Panc1 (cell line): ENCODE data around the gene PRCD. TPM values are rescaled to one million over a fixed set of nuclear protein-coding genes. Genes with fewer than 3 reads are reported as not detected.
A peak's percentile ranks its signal among the peaks of the same experiment; 100 is the strongest.

Experiments used
- ATAC-seq: fragments of 200-7000 bp; cut with Tn5 transposase; 2 replicates; pipeline ENCODE4 v1.9.1; 2020; ENCODE audit warnings: mild to moderate bottlenecking, moderate library complexity
- BruUV-seq: library from RNA; stranded (reverse); fragments of 400-500 nt; replicated peaks from 2 replicates; lab custom pipeline; 2021; lab: Mats Ljungman, UMichigan
- CTCF ChIA-PET: fragments of 300-600 bp; sonication (Branson Sonifier 250); formaldehyde crosslinking; loops from one replicate; lab custom pipeline; 2022; ENCODE audit warnings: antibody characterized with exemption; lab: Charles Lee
- POLR2A ChIA-PET: fragments of 300-600 bp; sonication (Branson Sonifier 250); formaldehyde crosslinking; loops from one replicate; lab custom pipeline; 2022; ENCODE audit warnings: antibody characterized with exemption; lab: Charles Lee
- DNase-seq: peaks from one replicate; pipeline ENCODE4 v3.0.0-alpha.2; 2010; ENCODE audit warnings: low read depth, low spot score
- H3K27ac ChIP-seq: 2 replicates; pipeline ENCODE4 v1.5.1; 2011; ENCODE audit warnings: mild to moderate bottlenecking, low read length, inconsistent platforms
- H3K27me3 ChIP-seq: fragments of 200-500 bp; sonication (Bioruptor generic); 2 replicates; pipeline ENCODE4 v1.6.0; 2014; ENCODE audit warnings: low read length, inconsistent platforms; ENCODE audit not compliant: control insufficient read depth, insufficient read depth
- H3K36me3 ChIP-seq: fragments of 200-500 bp; sonication (Bioruptor generic); 2 replicates; pipeline ENCODE4 v1.5.1; 2014; ENCODE audit warnings: inconsistent platforms, mild to moderate bottlenecking, low read length, moderate library complexity; ENCODE audit not compliant: control insufficient read depth, insufficient read depth
- H3K4me1 ChIP-seq: 2 replicates; pipeline ENCODE4 v1.5.1; 2011; ENCODE audit warnings: inconsistent platforms, mild to moderate bottlenecking, low read length, moderate library complexity; ENCODE audit not compliant: control insufficient read depth, insufficient read depth
- H3K4me3 ChIP-seq, 2 experiments: 2 replicates each; pipeline ENCODE4 v1.5.1; 2011 to 2012; ENCODE audit warnings: low read depth in 2 of 2, low read length in 2 of 2, mild to moderate bottlenecking in 2 of 2, inconsistent platforms in 1 of 2, moderate library complexity in 1 of 2
- H3K9me3 ChIP-seq: fragments of 200-500 bp; sonication (Bioruptor generic); 2 replicates; pipeline ENCODE4 v1.5.1; 2014; ENCODE audit warnings: low read depth, mild to moderate bottlenecking, inconsistent platforms, low read length, moderate library complexity; ENCODE audit not compliant: control insufficient read depth, insufficient read depth
- POLR2AphosphoS5 ChIP-seq: IDR thresholded peaks from 2 replicates; pipeline ENCODE4 v1.6.1; 2012; ENCODE audit warnings: mild to moderate bottlenecking, low read depth, low read length, moderate library complexity
- SIN3A ChIP-seq: IDR thresholded peaks from 2 replicates; pipeline ENCODE4 v1.6.1; 2012; ENCODE audit warnings: low read depth, mild to moderate bottlenecking, low read length, moderate library complexity, borderline replicate concordance; ENCODE audit not compliant: insufficient read depth
- TCF7L2 ChIP-seq: IDR thresholded peaks from 2 replicates; pipeline ENCODE4 v1.6.1; 2011; ENCODE audit warnings: mild to moderate bottlenecking, low read depth, low read length, inconsistent platforms
- in situ Hi-C: cut with HindIII; loops from 2 replicates; pipeline ENCODE4 v1.10.0; 2016; ENCODE audit warnings: low sequenced_read_pairs, low pct_unique_long_range_greater_than_20kb
- intact Hi-C: fragments of 100-400 bp; cut with micrococcal nuclease; formaldehyde crosslinking; loops from one replicate; pipeline ENCODE4 v1.10.0; 2022; ENCODE audit not compliant: unreplicated experiment
- total RNA-seq: library from RNA; stranded (reverse); gene quantifications from one replicate; pipeline ENCODE4 v1.2.1, GENCODE V29; 2021; ENCODE audit not compliant: unreplicated experiment
- TF ChIP-seq, protein P1 (sequence below), 2 experiments: IDR thresholded peaks; 2 replicates each; pipeline ENCODE4 v1.6.1; 2011 to 2012; ENCODE audit warnings: low read depth in 2 of 2, control low read depth in 1 of 2, low read length in 1 of 2, mild to moderate bottlenecking in 1 of 2, moderate library complexity in 1 of 2; ENCODE audit not compliant: insufficient read depth in 1 of 2
- TF ChIP-seq, protein P2 (sequence below): fragments of 450-650 bp; IDR thresholded peaks from 2 replicates; pipeline ENCODE4 v1.5.1; 2017; ENCODE audit warnings: mild to moderate bottlenecking

PRCD gene
- total RNA-seq, 1 experiment from 2014 or later = 0.54 TPM

- H3K27ac ChIP-seq = peak overlapping the region; percentile 54
- intact Hi-C loops (no loop called here), in situ Hi-C loops (no loop called here)
Measured at GRCh38 chr17:76553178-76553908, 13.5 kb downstream of the PRCD start.

DNA sequence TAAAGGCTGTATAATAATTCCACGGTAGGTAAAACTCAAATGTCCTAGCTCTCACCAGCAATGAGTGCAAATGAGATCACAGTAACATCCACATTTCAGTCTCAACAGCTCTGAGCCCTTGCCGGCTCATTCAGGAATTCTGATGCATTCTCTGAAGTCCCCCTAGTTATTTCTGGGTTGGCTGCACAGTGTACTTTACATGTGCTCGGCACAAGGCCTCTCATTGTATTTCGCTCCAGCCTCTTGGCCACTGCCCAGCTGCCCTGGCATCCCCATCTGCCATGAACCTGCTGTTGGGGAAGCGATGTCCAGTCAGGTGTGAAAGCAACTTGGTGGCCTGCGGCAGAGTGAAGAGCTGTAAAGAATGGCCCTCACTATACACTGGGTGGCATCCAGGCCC lies 14.3 kb downstream of the PRCD start:
- BruUV-seq = no TSS peak
- intact Hi-C loops (no loop called here), in situ Hi-C loops (no loop called here)
- POLR2A ChIA-PET = no interaction called here
- Histone ChIP-seq H3K4me1 (peaks cover 38% of the 10 kb centered on the region), H3K9me3 (no peaks in the 10 kb centered on the region), H3K27me3 (no peaks in the 10 kb centered on the region), H3K27ac (0 out of 2 replicates have a peak overlapping the region, but pooled peaks have one; percentile 54), H3K36me3 (peaks cover 8% of the 10 kb centered on the region; the same call in 1 of the 2 replicates), H3K4me3 (no peak overlapping the region)
- TF ChIP-seq SIN3A = no peak
- TF ChIP-seq, protein P1, sequence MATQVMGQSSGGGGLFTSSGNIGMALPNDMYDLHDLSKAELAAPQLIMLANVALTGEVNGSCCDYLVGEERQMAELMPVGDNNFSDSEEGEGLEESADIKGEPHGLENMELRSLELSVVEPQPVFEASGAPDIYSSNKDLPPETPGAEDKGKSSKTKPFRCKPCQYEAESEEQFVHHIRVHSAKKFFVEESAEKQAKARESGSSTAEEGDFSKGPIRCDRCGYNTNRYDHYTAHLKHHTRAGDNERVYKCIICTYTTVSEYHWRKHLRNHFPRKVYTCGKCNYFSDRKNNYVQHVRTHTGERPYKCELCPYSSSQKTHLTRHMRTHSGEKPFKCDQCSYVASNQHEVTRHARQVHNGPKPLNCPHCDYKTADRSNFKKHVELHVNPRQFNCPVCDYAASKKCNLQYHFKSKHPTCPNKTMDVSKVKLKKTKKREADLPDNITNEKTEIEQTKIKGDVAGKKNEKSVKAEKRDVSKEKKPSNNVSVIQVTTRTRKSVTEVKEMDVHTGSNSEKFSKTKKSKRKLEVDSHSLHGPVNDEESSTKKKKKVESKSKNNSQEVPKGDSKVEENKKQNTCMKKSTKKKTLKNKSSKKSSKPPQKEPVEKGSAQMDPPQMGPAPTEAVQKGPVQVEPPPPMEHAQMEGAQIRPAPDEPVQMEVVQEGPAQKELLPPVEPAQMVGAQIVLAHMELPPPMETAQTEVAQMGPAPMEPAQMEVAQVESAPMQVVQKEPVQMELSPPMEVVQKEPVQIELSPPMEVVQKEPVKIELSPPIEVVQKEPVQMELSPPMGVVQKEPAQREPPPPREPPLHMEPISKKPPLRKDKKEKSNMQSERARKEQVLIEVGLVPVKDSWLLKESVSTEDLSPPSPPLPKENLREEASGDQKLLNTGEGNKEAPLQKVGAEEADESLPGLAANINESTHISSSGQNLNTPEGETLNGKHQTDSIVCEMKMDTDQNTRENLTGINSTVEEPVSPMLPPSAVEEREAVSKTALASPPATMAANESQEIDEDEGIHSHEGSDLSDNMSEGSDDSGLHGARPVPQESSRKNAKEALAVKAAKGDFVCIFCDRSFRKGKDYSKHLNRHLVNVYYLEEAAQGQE (IDR thresholded peaks at IDR 0.05; ENCODE audit: insufficient read depth in 1 of 2, low read depth in 2 of 2, low read length in 1 of 2) = no peak
- TF ChIP-seq TCF7L2 = peak; percentile 43; the same call in 1 of the 2 replicates
- TF ChIP-seq POLR2AphosphoS5 = no peak
- TF ChIP-seq, protein P2, sequence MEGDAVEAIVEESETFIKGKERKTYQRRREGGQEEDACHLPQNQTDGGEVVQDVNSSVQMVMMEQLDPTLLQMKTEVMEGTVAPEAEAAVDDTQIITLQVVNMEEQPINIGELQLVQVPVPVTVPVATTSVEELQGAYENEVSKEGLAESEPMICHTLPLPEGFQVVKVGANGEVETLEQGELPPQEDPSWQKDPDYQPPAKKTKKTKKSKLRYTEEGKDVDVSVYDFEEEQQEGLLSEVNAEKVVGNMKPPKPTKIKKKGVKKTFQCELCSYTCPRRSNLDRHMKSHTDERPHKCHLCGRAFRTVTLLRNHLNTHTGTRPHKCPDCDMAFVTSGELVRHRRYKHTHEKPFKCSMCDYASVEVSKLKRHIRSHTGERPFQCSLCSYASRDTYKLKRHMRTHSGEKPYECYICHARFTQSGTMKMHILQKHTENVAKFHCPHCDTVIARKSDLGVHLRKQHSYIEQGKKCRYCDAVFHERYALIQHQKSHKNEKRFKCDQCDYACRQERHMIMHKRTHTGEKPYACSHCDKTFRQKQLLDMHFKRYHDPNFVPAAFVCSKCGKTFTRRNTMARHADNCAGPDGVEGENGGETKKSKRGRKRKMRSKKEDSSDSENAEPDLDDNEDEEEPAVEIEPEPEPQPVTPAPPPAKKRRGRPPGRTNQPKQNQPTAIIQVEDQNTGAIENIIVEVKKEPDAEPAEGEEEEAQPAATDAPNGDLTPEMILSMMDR = no peak
- DNase-seq (no peak), ATAC-seq (no peak)
- CTCF ChIA-PET = no interaction called here

More at GRCh38 chr17:76553178-76553908, 13.5 kb downstream of the PRCD start:
- DNase-seq (no peak), ATAC-seq (no peak)
- Histone ChIP-seq H3K27me3 (no peaks in the 10 kb centered on the region), H3K4me3 (no peak overlapping the region), H3K9me3 (no peaks in the 10 kb centered on the region), H3K36me3 (peaks cover 7% of the 10 kb centered on the region; the same call in 1 of the 2 replicates), H3K4me1 (peaks cover 37% of the 10 kb centered on the region)
- CTCF ChIA-PET = no interaction called here
- POLR2A ChIA-PET = interaction anchor here (0.7 kb wide), 1 partner anchor 68 kb away, joined by 3 read pairs; no protein-coding TSS in a partner anchor
- BruUV-seq = no TSS peak
- TF ChIP-seq TCF7L2 (no peak), POLR2AphosphoS5 (no peak), SIN3A (no peak)
- TF ChIP-seq, protein P2 = no peak
- TF ChIP-seq, protein P1 (IDR thresholded peaks at IDR 0.05; ENCODE audit: insufficient read depth in 1 of 2, low read depth in 2 of 2, low read length in 1 of 2) = no peak
